NT2/D1 (cell line): Measurements from ENCODE around the gene MEMO1.

Experiments used
- SUZ12 ChIP-seq: IDR thresholded peaks from 2 replicates; pipeline ENCODE4 v1.6.1; 2011; ENCODE audit not compliant: insufficient read length, insufficient read depth; ENCODE audit errors: extremely low read depth
- YY1 ChIP-seq: IDR thresholded peaks from 2 replicates; pipeline ENCODE4 v1.6.1; 2011; ENCODE audit not compliant: insufficient read length, insufficient read depth

GRCh38 chr2:31925517-31925916 lies 85.3 kb downstream of the MEMO1 start:
- TF ChIP-seq SUZ12 (no peak), YY1 (no peak)
